Myocyte (in vitro differentiated cells): ENCODE measurements around the gene CCNK. TPM values are rescaled to one million over a fixed set of nuclear protein-coding genes. Genes with fewer than 3 reads are reported as not detected.

Source experiments
- DNase-seq: peaks from one replicate; pipeline ENCODE4 v3.0.0-alpha.2; 2012; ENCODE audit warnings: low read depth
- polyA plus RNA-seq: library from polyadenylated mRNA; unstranded; fragments of >200 nt; gene quantifications from one replicate; pipeline ENCODE4 v1.2.1, GENCODE V29; 2012; ENCODE audit warnings: missing spikeins
- total RNA-seq: library from RNA; depleted of rRNA; stranded (reverse); fragments of >200 nt; gene quantifications from 2 replicates; pipeline ENCODE4 v1.2.3, GENCODE V29; 2014

Gene CCNK
- total RNA-seq, result 18.6 and 20.8 TPM in 2 replicates
- polyA plus RNA-seq, result 38.2 TPM

DNA sequence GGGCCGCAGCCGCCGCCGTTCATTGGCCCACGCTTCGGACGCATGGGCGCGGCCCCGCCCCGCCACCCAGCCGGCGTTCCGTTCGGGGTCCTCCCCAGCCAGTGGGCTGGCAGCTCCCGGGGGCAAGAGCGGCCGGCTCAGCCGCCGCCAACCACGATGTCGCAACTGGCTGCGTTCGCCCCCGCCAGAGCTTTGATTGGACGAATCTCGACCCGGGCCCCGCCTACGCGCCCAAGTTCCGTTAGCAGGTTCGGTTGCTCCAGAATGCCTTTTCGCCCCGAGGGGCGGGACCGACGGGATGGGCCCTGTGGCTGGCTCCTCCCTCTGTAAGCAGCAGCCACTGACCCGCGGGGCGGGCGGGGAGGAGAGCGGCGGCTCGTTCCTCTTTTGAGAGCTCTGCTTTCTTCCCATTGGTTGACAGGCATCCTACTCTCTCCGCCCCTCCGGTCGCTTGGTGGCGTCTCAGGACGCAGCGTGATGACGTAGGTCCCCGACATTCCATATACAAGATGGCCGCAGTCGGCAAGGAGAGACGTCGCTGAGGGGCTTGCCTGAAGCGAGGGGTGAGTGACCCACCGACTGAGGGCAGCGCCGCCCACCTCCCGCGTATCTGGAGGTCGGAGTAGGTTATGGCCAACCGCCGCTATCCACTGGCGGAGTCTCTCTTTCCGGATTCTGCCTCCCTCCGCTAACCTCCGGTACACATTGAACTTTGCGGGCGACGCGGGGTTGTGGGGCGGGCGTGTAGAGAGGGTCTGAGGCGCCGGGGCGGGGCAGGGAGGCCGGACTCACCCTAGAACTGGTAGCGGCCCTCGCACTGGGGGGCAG is at the start of gene CCNK:
TSS of gene CCNK (plus strand) at position 493 of the 828 bp plus-strand sequence. CDS start 11,269 bp downstream, outside the sequence.
- DNase-seq, result peak; percentile 100

DNA sequence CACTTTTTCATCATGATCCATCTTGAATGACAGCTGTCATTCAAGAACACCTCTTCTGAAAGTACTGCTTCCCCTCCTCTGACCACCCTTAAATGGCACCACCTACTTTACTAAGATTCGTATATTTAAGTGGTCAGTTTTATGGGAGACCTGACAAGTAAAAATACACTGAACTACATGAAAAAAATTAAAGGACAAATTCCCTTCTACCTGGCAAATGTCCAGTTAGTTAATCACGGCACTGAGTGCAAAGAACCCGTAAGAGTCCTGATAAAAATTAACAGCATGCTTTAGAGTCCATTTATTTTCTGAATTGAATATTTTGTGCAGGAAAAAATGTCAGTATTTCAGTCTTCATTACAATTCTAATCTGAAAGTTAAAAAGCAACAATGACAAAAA is 49.2 kb upstream of the CCNK start:
- no peak for DNase-seq

DNA sequence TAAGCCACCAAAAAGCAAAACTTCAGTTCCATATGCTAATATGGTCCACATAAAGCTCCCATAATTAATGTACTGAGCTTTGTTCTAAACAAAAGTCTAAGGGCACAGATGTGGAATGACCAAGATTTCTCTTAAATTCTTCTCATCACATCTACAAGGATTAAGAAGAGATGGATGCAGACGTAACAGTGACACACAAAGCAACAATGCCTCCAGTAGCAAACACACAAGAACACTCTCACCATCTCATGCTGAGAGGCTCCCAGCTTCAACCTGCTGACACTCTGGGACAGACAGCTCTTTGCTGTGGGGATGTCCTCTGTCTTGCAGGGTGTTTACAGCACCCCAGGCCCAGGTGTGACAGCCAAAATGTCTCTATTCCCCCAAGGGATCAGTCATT is 48.7 kb upstream of the CCNK start:
- no peak for DNase-seq

DNA sequence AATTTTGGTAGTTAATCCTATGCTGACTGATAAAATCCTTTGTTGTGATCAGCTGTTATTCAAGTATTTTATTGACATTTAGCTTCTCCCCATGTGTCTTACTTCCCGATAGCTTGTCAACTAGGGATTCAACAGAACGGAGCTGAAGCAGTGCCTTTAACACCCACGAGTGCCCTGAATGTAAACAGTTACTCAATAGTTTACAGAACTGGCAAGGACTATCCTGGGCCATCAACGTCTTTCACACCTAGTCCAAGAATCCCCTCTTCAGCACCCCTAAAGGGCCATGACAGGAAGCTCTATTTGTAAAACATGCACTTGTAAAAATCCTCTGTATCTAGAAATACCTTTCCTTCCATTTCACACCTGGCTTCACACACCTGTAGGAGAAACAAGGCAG is 45.9 kb upstream of the CCNK start:
- DNase-seq, result no peak

GRCh38 chr14:99436247-99437180 is 44.7 kb upstream of the CCNK start:
- no peak for DNase-seq

GRCh38 chr14:99437706-99438105 is 43.5 kb upstream of the CCNK start:
- no peak for DNase-seq

DNA sequence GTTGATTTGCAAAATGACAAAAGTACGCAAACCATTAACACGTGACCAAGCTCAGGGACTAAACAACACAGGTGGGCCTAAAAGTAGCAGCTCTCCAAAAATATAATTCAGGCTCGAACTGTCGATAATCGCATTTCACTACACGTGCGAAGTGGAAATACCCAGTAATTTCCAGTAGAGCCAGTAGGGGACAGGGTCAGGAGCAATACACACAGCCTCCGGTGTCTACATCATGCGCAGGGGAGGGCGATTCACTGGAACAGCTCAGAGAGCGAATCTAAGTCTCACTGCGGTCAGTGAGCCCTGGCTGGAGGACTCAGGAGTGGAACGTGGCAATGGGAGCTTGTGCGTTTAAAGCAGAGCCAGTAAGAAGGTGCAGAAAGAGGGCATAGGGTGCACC is 40.9 kb upstream of the CCNK start:
- DNase-seq, result no peak

DNA sequence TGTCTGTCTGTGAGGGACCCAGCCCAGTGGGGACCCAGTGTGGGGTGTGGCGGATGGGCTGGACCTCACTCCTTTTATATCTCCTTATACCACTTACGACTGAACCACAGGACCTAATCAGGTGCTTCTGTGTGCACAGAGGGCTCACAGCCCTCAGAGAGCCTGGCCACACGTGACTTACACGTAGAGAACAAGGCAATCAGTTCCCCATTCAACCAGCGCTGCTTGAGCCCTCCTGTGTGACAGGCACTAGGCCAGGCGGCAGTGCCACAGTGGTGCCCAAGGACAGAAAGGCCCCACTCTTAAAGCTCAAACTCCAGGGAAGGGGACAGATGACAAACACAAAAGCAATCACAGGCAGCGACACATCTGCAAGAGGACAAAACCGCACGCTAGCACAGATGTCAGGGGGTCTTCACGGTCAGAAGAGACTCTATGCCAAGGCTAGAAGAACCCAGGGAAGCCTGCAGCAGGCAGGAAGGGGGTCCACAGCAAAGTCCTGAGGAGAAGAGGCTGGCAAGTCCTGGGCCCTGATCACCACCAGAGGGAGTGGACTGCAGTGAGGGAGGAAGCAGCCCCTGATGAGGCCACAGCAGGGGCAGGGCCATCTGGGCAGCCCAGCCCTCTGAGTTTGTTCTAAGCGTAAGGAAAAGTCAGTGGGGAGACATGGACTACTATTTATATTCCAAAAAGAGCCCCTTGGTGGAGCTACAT is 39.9 kb upstream of the CCNK start:
- DNase-seq, result peak; percentile 21

DNA sequence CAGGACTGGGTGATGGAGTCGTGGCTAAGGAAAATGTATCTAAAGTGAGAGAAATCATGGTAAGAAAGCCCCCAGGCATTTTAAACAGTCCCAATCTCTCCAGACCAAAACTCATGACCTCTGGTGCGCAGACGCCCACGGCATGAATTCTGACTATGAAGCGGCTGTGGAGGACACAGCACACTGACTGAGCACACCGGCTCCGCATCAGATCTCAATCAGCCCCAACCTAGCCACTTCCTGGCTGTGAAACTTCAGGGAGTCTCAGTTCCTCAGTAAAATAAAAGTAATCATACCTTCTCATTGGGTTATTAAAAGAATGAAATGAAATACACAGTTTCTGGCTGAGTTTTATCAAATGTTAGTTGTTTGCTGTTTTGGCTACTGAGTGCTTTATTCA is 39.3 kb upstream of the CCNK start:
- no peak for DNase-seq

- no peak for DNase-seq
Observed at GRCh38 chr14:99445931-99446330, 35.3 kb upstream of the CCNK start.

GRCh38 chr14:99447739-99448138 is 33.5 kb upstream of the CCNK start:
- DNase-seq, result no peak

GRCh38 chr14:99450266-99450665 is 30.9 kb upstream of the CCNK start:
- no peak for DNase-seq

DNA sequence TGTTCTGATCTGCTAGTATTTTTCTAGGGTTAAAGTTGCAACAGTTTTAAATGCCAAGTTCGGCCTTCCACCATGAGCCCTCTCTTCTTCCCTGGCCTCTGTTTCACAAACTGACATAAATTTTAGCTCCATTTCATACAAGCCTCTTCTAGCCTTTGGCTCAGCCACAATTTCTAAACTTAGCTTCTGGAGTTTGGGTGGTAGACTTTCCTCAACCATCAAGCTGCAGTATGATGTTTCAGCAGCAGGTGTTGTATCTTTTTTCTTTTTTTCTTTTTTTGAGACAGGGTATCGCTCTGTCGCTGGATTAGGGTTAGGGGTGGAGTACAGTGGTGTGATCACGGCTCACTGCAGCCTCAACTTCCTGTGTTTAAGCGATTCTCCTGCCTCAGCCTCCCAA is 30.0 kb upstream of the CCNK start:
- DNase-seq, result peak; percentile 63

GRCh38 chr14:99452968-99453367 is 28.2 kb upstream of the CCNK start:
- DNase-seq, result no peak

- no peak for DNase-seq
Observed at GRCh38 chr14:99454246-99454645, 27.0 kb upstream of the CCNK start.

DNA sequence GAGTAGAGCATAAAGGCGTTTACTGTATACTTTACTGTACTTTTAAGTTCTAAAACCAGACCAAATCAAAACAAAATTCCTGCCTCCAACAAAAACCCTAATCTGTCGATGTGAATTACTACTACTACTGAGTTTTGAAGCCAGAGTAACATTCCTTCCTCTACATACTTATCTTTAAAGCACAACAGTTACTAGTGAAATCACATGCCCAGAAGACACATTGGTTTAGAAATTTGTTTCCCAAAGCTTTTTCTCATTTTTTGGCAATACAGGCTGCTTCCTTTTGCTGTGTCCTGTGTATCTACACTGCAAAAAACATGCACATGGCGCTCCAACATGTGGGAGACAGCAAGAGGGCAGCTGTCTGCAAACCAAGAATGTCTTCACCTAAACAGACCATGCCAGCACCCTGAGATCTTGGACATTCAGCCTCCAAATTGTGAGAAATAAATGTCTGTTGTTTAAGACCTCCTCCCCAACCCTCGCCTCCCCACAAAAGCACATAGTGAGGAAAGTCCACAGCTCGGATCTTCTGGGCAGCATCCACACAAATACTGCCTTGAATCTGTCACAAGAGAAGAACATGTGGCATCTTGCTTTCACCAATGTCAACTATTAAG is 21.6 kb upstream of the CCNK start:
- DNase-seq, result no peak

DNA sequence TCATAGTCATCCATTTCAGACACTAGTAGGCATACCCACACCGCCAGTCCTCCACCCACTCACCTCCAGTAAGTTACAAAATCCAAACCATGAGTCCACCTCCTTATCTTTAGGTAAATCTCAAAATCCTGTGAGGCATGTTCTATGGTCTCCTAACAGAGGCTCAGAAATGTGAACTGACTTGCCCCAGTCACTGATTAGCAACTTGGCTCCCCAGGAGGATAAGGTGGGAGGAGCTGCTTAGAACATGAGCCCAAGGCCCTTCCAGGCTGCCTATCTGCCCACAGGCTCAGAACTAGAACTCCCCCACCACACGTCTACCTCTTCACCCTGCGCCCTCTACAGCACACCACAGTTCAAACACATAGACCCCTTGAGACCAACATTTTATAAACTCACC is 20.4 kb upstream of the CCNK start:
- peak; percentile 35 for DNase-seq

- no peak for DNase-seq
Observed at GRCh38 chr14:99461411-99462085, 19.7 kb upstream of the CCNK start.

- DNase-seq, result peak; percentile 56
Observed at GRCh38 chr14:99462210-99462609, 19.0 kb upstream of the CCNK start.

- DNase-seq, result peak; percentile 41
Observed at GRCh38 chr14:99463974-99464373, 17.2 kb upstream of the CCNK start.
